ENCODE measurements around the gene RNF222. TPM values are rescaled to one million over a fixed set of nuclear protein-coding genes. Genes with fewer than 3 reads are reported as not detected.

Gene RNF222
- total and polyA plus RNA-seq, 8 donors, result 1.5 TPM; not detected in 7

DNA sequence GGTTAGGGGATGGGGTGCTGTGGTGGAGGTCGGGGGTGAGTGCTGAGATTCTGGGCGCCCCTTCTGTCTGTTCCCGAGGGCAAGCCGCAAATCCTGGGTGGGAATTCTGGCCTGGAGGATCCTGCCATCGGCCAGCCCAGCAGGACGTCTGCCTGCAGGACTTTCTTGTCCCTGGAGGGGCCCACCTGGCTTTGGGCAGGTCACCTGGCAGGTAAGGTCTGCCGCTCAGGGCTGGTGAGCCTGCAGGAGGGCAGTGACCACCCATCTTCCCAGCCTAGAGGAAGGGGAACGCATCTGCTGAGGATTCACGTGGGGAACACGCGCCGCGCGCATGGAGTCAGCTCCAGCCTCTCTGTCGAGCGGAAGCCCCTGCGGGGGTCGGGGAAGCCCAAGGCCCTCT is 5.4 kb downstream of the RNF222 start:
- intact Hi-C loops (cut with DNase I; ENCODE audit: low total_unique reads), result no loop called here
- Histone ChIP-seq H3K27me3 (peaks cover 0 to 51% (median 18%) of the 10 kb centered on the region in 3 donors), H3K9me3 (no peaks in the 10 kb centered on the region), H3K4me1 (peaks cover 0 to 4% (median 0%) of the 10 kb centered on the region in 4 donors), H3K4me3 (no peak overlapping the region), H3K36me3 (no peaks in the 10 kb centered on the region), H3K27ac (no peak overlapping the region)
- no peak for DNase-seq
- WGBS, 5 donors, result 66 to 73% (median 69%) methylated on average over 18 of the region's 18 CpGs; no CpG with 5 or more reads in 1 of the 5 donors
- no peak for TF ChIP-seq EP300 (IDR thresholded peaks at IDR 0.05)
- no peak for TF ChIP-seq POLR2AphosphoS5 (IDR thresholded peaks at IDR 0.05)
- no peak for TF ChIP-seq POLR2A (IDR thresholded peaks at IDR 0.05)
- TF ChIP-seq, protein P1, sequence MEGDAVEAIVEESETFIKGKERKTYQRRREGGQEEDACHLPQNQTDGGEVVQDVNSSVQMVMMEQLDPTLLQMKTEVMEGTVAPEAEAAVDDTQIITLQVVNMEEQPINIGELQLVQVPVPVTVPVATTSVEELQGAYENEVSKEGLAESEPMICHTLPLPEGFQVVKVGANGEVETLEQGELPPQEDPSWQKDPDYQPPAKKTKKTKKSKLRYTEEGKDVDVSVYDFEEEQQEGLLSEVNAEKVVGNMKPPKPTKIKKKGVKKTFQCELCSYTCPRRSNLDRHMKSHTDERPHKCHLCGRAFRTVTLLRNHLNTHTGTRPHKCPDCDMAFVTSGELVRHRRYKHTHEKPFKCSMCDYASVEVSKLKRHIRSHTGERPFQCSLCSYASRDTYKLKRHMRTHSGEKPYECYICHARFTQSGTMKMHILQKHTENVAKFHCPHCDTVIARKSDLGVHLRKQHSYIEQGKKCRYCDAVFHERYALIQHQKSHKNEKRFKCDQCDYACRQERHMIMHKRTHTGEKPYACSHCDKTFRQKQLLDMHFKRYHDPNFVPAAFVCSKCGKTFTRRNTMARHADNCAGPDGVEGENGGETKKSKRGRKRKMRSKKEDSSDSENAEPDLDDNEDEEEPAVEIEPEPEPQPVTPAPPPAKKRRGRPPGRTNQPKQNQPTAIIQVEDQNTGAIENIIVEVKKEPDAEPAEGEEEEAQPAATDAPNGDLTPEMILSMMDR (IDR thresholded peaks at IDR 0.05), result no peak

- Histone ChIP-seq H3K27me3 (peaks cover 0 to 45% (median 12%) of the 10 kb centered on the region in 3 donors), H3K4me1 (peaks cover 0 to 4% (median 0%) of the 10 kb centered on the region in 4 donors), H3K27ac (no peak overlapping the region), H3K36me3 (no peaks in the 10 kb centered on the region), H3K4me3 (no peak overlapping the region), H3K9me3 (no peaks in the 10 kb centered on the region)
- DNase-seq, result no peak
- TF ChIP-seq POLR2AphosphoS5 (IDR thresholded peaks at IDR 0.05), result no peak
- TF ChIP-seq EP300 (IDR thresholded peaks at IDR 0.05), result no peak
- TF ChIP-seq POLR2A (IDR thresholded peaks at IDR 0.05), result no peak
- WGBS, 5 donors, result 8 to 27% (median 23%) methylated on average over 2 to 9 of the region's 9 CpGs
- intact Hi-C loops (cut with DNase I; ENCODE audit: low total_unique reads), result no loop called here
Measured at GRCh38 chr17:8391711-8392110, 5.9 kb downstream of the RNF222 start.

DNA sequence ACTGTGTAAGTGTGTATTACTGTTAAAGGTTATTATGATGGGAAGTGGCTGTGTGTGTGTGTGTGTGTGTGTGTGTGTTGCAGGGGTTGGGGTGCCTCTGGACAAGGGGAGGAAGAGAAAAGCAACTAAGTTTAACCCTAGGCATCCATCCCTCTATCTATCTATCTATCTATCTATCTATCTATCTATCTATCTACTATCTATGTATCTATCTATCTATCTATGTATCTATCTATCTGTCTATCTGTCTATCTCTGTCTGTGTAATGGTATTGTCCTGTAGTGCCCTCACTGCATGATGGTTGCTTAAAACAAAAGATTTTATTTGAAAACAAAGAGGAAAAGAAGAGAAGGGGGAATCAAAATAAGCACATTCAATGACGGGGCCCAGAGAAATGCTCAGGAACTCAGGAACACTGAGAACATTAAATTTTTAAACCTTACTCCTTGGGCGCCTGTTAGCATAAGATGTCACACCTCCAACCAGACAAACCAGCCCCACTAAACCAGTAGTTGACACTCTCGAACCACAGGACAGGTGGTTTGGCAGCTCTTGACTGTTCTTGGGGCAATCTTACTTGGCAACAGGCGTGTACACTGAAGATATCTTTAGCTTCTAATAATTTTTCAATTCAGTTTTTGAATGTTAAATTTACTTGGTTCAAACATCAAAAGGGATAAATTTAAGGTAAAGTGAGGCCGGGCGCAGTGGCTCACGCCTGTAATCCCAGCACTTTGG is 9.5 kb downstream of the RNF222 start:
- no peak overlapping the region for H3K27ac ChIP-seq
- H3K4me3 ChIP-seq, result no peak overlapping the region
- intact Hi-C loops (cut with DNase I; ENCODE audit: low total_unique reads), result no loop called here
- 75 to 90% (median 83%) methylated on average over 7 of the region's 7 CpGs for WGBS, 5 donors
- peaks cover 0 to 11% (median 0%) of the 10 kb centered on the region in 3 donors for H3K27me3 ChIP-seq
- TF ChIP-seq POLR2AphosphoS5 (IDR thresholded peaks at IDR 0.05) (no peak), POLR2A (IDR thresholded peaks at IDR 0.05) (no peak), EP300 (IDR thresholded peaks at IDR 0.05) (no peak)
- TF ChIP-seq, protein P1 (IDR thresholded peaks at IDR 0.05), result no peak
- peaks cover 0 to 17% (median 13%) of the 10 kb centered on the region in 4 donors for H3K4me1 ChIP-seq
- DNase-seq, result no peak
- H3K9me3 ChIP-seq, result no peaks in the 10 kb centered on the region
- H3K36me3 ChIP-seq, result no peaks in the 10 kb centered on the region

DNA sequence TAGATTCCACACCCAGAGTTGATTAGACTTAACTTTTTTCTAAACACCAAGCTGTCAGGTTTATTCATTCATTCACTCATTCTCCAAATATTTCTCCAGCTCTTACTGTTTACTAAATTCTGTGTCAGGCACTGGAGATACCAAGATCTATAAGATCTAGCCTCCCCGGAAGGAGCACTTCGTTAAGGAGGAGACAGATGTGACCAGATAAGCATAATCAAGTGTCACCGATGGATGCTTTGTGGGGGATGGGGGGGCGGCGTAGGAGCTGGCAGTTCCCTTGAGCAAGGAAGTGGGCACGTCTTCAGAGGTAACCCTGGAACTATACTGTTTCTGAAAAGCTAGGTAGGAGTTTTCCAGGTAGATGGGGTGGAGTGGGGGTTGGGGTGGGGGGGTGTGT is 10.8 kb downstream of the RNF222 start:
- Histone ChIP-seq H3K4me3 (no peak overlapping the region), H3K9me3 (no peaks in the 10 kb centered on the region), H3K4me1 (peaks cover 3 to 22% (median 17%) of the 10 kb centered on the region in 4 donors), H3K27ac (no peak overlapping the region), H3K27me3 (no peaks in the 10 kb centered on the region), H3K36me3 (peaks cover under 1 to 2% (median 1%) of the 10 kb centered on the region in 4 donors)
- DNase-seq, result no peak
- no peak for TF ChIP-seq EP300 (IDR thresholded peaks at IDR 0.05)
- no peak for TF ChIP-seq POLR2A (IDR thresholded peaks at IDR 0.05)
- intact Hi-C loops (cut with DNase I; ENCODE audit: low total_unique reads), result no loop called here
- 52 to 67% (median 61%) methylated on average over 6 of the region's 6 CpGs for WGBS, 5 donors

- H3K9me3 ChIP-seq, result no peaks in the 10 kb centered on the region
- peaks cover 20 to 22% (median 21%) of the 10 kb centered on the region in 4 donors for H3K36me3 ChIP-seq
- H3K4me1 ChIP-seq, result peaks cover 23 to 42% (median 35%) of the 10 kb centered on the region in 4 donors
- TF ChIP-seq POLR2A (IDR thresholded peaks at IDR 0.05), result no peak
- TF ChIP-seq POLR2AphosphoS5 (IDR thresholded peaks at IDR 0.05), result no peak
- TF ChIP-seq, protein P1 (IDR thresholded peaks at IDR 0.05), result no peak
- no peak for TF ChIP-seq EP300 (IDR thresholded peaks at IDR 0.05)
- H3K27ac ChIP-seq, result peak overlapping the region in 2 of 5 donors; percentile 11 to 95
- intact Hi-C loops (cut with DNase I; ENCODE audit: low total_unique reads), result no loop called here
- H3K27me3 ChIP-seq, result no peaks in the 10 kb centered on the region
- no peak overlapping the region for H3K4me3 ChIP-seq
- no peak for DNase-seq
- 70 to 82% (median 78%) methylated on average over 12 of the region's 12 CpGs for WGBS, 5 donors
Measured at GRCh38 chr17:8384801-8385378, 12.7 kb downstream of the RNF222 start.

Measured in stomach (tissue), 9 donors.